ENCODE data around the gene FXYD6.

FXYD6 gene

DNA sequence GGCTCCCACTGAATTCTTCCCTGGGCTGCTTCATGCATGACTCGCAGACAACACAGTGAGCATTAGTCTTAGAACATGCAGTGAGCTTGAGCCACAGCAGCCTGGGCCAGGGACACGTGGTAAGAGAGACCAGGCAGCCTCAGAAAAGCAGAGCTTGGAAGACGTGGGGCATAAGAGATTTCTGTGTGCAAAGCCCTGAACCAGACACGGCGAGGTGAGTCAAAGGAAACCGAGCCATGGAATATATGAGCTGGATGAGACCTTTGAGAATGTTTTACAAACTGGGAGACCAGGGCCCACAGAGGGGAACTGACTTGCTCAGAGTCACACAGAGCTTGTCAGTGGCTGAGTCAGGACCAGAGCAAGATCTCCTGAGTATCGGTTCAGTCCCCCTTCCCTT is 8.5 kb upstream of the FXYD6 start:
- no peak for DNase-seq (ENCODE audit: low read depth)

DNA sequence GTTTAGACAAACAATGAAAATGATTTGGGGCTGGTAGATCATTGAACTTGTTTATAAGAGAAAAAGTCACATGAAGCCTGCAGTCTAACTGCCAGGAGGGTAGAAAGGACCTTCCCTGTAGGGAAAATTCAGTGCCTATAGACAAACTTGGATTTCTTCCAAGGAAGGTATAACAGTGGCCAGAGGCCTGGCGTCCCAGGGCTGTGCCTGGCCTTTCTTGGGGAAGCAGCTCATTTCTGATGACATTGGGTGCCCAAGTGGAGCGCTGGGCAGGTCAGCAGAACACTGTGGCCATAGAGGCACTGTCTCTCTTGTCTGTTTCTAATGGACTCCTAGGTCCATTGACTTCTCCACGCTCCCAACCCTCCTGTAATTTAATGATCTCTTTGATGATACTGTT is 6.6 kb upstream of the FXYD6 start:
- no peak for DNase-seq (ENCODE audit: low read depth)

DNA sequence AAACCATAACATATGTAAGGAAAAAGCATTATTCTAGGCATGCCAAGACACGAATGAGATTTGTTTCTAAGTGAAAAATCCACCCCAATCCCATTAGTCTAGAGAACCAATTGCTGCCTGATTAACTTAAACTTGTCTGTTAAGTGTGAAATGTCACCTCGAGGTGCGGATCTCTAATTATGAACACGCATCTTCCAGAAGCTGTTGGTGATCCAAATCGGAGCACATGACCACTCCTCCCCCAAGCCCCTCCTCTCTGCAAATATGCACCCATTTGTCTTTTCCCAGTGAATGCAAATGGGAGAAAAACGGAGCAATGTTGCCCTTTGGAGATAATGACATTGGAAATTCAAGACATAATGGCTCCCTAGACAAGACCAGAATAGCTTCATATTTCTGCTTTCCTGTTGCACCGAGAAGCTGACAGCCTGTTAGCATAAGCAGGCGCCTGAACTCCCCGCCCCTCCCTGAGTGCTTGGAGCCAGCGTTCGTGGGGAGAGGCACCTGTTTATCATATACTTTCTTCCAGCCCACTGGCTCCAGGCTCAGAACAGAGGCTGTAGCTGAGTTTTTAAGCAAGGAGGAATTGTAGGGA is 6.0 kb upstream of the FXYD6 start:
- no peak for DNase-seq (ENCODE audit: low read depth)

DNA sequence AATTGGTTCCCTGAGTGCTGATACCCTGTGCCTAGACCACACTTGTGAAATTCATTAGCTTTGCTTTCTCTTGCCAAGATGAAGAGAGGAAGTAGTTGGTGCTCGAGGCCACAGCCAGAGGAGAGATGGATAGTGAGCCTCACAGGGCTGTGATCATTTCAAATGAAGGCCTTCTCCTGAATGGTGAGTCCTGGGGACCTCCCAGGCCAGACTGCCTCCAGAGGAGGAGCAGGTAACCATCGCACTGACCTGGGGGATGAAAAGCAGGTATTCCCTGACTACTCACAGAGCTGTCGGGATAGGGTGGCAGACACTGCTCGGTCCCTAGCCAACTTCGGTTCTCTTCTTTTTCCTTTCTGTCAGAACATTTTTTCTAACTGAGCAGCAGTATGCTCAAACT is 4.8 kb upstream of the FXYD6 start:
- no peak for DNase-seq (ENCODE audit: low read depth)

DNA sequence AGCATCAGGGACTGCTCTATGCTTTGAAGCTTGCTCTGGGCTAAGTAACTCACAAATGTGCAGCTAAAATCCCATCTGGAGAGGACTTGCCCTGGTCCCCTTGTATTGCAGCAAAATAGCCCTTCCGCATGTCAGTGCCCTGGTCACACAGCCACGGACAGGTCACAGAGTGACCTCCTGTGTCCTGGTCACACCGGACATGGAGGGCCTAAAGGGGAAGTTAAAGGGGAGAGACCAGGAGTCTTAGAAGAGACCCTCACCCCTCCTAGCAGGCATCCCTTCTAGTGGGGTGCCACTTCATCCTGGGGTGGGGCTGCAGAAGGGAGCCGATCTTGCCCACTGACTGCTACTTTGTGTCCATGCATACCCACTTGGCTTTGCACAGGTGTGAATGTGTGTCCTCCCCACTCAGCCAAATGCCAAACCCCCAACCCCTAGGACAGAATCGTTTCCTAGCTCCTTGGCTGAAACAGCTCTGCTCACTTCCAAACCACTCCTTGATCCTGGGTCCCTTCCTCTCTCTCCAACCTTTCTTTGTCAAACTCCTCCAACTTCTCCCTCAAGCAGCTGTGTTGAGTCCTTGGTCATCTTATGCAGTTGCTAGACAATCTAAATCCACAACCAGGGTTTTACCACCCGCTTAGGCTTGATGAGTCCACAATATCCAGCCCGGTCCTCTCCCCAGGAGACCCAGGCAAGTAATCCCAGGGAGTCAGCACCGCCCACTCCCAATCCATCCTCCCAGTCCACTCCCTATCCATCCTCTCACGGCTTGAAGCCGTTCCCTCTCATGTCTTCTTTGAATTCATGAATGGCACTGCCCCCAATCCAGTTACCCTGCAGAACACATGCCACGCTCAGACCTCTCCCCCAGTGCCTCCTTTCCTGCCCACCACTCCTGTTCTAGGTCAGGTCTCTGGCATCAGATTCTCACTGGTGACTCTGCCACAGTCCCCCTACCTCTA is 3.3 kb upstream of the FXYD6 start:
- no peak for DNase-seq (ENCODE audit: low read depth)

DNA sequence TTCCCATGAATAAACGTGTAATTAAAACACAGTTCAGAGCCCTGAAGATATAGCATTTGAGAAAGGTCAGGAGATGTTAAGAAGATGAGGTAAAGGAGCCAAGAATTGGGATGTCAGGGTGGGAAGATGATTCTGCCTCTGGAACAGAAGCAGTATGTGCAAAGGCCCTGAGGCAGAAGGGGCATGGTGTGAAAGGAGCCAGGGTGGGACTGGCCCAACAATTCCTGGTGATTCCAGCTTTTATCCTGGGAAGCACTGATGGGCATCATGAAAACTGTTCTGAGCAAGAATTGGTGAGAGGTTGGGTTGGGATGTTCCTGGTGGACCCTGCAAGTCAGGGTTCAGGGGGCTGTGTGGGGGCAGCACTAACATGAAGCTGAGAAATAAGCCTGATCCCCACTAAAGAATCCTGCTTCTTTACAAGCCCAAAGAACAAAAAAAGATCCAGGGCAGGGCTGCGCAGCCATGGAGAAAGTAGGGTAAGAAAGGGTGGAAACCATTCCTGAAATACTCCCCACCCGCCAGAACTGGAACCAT is 2.5 kb upstream of the FXYD6 start:
- no peak for DNase-seq (ENCODE audit: low read depth)

DNA sequence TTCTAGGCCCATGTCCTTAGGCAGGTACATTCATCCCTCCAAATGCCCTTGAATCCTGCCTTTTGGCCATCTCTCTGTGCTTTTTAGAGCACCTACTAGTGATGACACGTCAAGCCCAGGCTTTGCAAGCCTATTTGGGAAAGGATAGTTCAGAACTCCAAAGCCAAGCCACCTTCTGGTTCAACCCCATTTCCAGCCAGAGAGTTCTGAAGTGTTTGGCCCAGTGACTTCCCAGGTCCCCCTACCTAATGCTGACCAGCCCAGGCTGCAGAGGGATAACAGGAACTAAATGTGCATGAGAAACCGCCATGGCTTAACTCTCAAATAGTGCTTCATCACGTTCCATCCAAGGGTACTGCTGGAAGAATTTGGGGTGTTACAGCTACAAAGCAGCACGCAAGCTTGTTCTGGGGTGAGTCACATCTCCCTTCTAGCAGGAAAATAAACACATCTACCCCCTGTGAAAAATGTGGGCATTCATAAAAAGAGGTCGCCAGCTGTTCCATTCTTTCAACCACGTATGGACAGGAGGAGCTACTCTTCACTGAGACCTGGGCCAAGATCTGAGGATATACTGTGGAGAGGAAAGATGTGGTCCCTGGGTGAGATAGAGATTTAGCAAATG is 2.0 kb upstream of the FXYD6 start:
- no peak for DNase-seq (ENCODE audit: low read depth)

DNA sequence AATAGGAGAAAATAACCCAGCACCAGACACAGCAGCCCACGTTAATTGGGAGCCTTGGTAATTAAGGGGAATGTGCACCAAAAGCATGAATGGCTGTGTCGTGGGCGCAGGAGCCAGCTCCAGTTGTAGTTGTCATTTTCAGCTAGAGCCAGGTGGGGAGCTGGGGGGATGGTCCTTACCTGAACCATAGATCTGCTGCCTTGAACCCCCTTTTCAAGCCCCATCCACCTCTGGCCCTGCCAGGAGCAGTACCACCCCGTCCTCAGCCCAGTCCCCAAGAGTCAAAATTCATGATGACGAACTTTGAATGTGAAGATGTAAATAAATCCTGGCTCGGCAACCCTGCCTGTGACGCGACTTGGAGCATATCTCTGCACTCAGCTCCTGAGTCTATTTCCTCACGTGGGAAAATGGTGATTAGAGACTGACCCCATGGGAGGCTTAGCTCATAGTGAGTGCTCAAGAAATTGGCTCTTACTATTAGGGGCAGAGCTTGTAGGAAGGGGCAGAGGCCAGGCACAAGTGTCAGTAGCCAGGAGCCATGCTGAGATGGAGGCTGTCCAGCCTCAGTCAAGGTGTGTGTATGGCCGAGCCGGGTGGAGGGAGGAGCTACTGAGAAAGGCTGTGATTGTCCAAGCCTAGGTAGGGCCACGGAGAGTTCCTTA is 794 bp upstream of the FXYD6 start:
- DNase-seq (ENCODE audit: low read depth): no peak

DNA sequence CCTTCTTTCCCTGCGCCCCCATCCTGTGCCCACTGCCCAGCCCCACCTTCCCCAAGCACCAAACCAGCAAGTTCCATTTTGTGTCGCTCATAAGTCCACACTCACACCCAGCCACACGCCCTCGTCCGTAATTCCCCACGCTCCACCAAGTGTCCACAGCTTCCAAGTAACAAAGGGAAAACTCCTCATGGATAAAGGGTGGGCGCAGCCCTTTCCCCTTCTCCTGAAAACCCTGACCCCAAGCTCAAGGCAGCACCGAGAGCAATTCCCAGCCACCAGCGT is 458 bp downstream of the FXYD6 start:
- no peak for DNase-seq (ENCODE audit: low read depth)

DNA sequence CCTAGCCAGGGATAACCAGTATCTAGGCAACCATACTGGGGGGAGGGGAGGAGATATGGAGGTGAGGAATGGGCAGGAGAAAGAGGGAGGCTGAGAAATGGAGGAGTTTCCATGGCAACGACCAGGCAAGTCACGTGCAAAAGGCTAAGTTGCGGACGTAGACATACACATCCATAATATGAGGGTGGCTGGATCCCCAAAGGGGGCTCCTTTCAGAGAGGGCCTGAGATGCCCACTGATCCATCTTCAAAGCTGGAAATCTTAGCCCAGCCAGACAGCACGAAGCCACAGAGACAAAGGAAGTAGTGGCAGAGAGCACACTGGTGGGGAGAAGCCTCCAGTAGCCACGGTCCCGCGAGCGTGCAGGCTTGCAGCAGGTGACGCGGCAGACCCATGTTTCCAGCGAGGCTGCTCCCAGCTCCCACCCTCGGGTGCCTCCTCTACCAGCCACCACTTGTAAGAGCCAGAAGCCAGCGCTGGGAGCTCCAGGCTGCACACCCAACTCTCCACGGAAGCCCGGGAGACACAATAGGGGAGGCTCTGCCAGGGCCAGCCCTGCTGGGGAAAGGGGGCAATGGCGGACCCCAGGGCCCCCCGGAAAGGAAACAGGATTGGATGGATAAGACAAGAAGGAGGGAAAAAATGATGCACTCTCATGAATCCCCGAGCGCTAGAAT is 938 bp downstream of the FXYD6 start:
- no peak for DNase-seq (ENCODE audit: low read depth)

DNA sequence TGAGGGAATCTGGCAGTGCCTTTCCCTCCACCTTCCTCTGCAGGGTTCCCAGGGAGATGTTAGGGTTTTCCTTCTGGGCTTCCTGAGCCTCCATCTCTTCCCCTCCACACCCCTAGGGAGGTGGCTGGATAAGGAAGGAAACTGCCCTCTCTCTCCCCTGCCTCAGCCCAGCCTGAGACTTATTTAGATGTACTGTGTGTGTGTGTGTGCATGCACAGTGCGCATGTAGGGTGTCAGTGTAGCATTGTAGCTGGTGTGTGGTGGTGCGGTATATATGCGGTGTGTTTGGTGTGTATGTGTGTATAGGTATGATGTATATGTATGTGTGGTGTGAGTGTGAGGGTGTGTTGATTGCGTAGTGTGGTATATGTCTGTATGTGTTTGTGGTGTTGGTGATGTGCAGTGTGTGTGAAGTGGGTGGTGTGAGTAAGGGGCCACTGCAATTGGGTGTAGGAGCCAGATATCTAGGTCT is 1.5 kb downstream of the FXYD6 start:
- DNase-seq (ENCODE audit: low read depth): no peak

DNA sequence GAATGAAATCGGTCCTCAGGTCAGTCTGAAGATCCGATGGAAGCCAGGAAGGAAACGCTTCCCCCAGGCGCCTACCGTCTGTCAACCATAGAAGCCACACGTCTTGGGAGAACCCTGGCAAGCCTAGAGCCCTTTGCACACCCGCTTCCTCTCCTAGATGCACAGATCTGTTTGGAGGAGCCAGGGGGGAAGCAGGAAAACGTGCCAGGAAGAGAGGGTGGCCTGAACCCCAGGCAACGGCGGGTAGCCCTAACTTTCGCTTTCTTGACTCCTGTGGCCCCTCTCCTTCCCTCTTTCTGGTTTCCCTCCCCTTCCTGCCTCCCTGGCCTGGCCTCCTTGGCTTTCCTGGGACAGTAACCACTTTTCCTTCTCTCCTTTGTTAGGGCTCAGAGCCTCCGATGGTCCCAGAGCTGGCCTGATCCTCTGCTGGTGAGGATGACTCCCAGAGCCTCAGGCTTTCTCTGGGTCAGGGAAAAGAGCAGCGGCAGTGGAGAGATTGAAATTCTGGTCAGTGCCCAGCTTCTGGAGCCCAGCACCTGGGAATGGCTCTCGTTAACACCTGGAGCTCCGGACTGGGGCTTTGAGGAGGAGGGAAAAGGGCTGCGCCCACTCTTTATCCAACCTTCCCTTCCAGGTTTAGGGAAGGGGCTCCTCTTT is 2.1 kb downstream of the FXYD6 start:
- DNase-seq (ENCODE audit: low read depth): no peak

DNA sequence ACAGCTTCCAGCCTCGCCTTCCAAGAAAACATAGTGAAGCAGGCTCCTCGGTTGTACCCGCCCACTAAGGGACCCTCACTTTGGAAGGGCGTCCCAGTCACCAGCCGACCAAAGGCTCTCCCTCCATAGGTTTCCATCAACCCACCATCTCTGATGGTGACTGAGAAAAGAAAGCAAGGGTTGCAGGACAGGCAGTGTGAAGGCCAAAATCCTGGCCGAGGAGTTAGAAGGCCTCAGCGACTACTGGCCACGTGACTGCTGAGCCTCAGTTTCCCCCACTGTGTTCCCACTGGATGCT is 2.7 kb downstream of the FXYD6 start:
- DNase-seq (ENCODE audit: low read depth): no peak

DNA sequence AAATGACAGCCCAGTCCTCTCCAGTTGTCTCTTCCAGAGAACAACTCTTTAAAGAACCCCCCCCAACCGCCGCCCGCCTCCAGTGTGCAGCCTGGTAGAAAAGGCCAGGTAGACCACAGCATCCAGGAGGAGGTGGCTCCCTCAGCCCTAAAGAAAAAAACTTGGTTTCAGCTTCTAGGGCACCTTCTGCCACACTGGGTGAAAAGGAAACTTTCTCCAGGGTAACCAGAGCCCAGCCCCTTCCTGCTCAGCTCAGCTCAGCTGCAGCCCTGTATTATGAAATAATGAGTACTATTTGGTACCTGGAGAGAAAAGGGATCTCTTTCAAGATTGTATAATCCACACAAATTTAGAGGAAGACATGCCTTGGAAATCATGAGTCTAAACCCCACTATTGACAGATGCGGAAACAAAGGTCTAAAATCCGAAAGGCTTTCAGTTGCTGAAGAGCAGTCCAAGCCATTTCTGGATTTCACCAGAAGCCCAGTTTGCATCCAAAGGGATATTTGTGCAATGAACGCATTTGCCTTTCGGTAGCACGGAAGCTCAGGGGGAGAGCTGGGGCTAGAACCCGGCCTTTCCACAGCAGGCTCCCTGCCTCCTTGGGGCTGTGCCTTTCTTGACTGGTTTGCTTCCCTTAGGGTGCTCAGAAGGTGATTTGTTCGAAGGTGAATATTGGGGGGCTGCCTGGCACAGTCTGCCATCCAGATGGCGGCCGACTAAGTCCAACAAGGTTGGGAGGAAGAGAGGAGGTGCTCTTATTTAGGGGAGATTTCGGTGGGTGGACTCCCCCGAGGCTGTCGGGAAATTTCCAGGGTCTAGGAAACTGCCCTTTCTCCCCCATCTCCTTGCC is 3.3 kb downstream of the FXYD6 start:
- no peak for DNase-seq (ENCODE audit: low read depth)

DNA sequence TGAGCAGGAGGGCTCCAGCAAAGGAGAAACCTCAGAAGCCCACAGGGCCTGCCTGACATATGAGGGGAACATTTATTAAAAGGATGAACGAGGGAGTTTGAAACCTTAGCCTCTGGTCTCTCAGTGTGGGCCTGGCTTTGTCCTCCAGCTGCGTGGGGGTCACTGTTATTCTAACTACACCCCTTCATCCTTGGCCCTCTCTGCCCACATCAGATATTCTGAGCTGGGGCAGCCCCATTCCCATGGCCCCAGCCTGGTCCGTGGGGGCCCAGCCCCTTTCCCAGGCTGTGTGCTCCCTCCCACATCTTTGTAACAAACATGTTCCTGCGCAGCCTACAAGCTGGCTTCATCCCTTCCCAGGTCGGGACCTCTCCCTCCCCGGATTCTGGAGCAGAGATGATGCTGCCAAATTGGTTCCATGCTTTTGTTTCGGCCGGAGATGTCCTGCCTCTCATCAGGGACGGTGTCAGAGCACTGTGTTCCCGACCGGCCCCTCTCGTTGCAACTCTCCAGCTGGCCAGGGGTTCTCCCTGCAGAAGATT is 4.0 kb downstream of the FXYD6 start:
- DNase-seq (ENCODE audit: low read depth): no peak

DNA sequence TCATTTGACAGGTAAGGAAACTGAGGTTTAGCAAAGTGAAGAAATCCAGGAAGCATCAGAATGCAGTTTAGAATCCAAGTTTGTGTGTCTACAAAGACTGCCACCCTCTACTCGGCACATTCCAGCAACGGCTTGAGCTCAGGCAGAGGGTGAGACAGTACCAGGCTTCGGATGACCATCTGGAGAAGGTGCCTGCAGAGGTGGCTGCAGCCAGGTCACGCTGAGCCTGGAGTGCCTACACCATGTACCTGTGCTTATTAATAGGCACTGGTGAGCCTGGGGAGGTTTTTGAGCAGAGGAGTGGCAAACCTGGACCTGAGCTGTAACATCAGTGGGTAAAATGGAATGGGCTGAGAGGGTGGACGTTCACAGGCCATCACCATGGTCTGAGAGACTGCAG is 4.7 kb downstream of the FXYD6 start:
- DNase-seq (ENCODE audit: low read depth): no peak

DNA sequence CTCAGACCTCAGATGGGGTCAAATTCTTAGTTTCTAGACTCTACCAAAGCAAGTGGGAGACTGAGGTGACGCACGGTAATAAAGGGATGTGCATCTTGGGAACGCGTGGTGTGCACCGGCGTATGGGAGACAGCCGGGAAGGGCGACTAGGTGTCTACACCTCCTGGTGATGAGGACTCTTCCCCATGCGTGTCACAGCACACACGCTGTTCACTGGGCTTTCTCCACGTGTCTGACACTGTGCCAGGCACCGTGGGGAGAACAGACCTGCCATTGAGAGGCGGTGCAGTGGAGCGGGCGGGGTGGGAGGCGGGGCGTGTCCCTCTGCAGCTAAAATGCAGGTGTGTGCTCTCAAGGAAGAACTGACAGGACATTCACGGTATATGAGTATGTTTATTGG is 5.3 kb downstream of the FXYD6 start:
- no peak for DNase-seq (ENCODE audit: low read depth)

DNA sequence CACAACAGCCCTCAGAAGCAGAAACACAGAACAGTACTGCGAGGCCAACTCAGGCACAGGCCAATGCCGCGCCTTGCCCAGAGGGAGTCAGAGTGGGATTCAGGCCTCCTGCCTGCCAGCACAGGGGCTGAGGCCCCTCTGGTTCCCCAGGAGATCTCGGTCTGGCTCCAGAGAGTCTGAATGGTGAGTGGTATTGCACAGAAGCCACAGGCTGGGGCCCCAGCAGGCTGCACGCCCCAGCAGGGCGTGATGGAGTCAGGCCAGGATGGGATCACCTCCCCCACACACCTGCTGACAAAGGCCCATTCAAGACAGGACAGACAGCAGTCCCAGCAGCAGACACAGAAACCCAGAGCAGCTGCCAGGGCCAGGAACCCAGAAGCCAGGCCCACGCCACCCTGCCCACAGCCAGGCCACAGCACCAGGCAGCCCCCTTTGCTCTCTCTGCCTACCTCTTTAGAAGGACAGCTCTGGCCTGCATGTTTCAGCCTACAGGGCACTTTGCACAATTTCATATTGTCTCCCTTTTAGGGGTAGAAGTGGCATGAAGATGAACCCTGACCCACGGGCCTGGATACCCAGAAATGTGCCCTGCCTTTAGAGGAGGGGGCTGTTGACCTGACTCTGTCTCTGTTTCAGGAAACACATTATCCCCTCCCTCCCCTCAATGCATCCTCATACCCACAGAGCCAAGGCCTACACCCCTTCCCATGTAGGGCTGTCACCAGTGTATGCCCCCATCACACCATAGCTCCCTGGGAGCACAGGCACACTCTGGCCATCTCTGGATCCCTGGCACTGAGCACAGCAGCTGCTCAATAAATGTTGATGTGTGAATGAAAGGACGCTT is 6.1 kb downstream of the FXYD6 start:
- no peak for DNase-seq (ENCODE audit: low read depth)

DNA sequence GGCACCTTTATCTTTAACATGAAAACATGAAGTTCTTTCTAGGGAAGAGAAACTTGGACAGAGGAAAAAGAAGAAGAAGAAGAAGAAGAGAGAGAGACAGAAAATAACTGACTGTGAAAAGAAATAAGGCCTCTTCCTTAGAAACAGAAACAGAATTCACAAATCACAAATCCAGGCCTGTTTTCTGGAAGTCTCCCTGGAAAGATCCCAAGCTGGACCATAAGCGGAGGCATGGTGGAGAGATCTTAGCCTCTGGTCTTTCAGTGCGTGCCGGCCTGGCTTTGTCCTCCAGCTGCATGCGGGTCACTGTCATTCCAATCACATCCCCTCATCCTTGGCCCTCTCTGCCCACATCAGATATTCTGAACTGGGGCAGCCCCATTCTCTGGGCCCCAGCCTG is 6.9 kb downstream of the FXYD6 start:
- no peak for DNase-seq (ENCODE audit: low read depth)
